ENCODE data around the gene FHL1.

FHL1 gene

DNA sequence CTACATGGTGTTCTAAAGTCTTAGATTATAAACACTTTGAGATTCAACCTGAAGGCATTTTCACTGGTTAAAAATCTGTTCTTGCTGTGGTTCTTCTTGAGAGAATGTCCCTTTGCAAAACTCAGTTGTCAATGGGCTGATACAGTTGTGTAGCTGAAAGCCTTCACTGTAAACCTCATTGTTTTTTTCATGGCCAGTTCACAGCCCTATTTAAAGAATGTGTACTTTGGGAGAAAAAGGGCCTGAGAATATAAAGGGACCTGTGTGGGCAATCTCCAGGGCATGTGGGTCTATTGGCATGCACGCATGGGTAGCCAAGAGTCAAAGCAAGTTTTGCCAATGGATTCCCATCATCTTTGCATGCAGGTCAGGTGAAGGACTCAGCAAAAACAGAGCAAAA lies 111.6 kb downstream of the FHL1 start:
- Histone ChIP-seq H3K9ac (ENCODE audit: low read depth, low read length) (no peak overlapping the region), H3K9me3 (ENCODE audit: insufficient read depth, low read depth, low read length) (no peaks in the 10 kb centered on the region), H3K27me3 (ENCODE audit: insufficient read depth, low read length) (no peaks in the 10 kb centered on the region), H3K4me1 (ENCODE audit: insufficient read depth, low read length) (no peaks in the 10 kb centered on the region), H3K27ac (ENCODE audit: low read depth, low read length) (no peak overlapping the region), H3K4me3 (ENCODE audit: low read length) (no peak overlapping the region), H3K36me3 (ENCODE audit: insufficient read depth, low read length) (no peaks in the 10 kb centered on the region)
- WGBS, result 97% methylated on average over 1 of the region's 1 CpG

GRCh38 chrX:136259543-136259942 lies 112.2 kb downstream of the FHL1 start:
- Histone ChIP-seq H3K4me1 (ENCODE audit: insufficient read depth, low read length) (no peaks in the 10 kb centered on the region), H3K27me3 (ENCODE audit: insufficient read depth, low read length) (no peaks in the 10 kb centered on the region), H3K4me3 (ENCODE audit: low read length) (no peak overlapping the region), H3K27ac (ENCODE audit: low read depth, low read length) (no peak overlapping the region), H3K9me3 (ENCODE audit: insufficient read depth, low read depth, low read length) (no peaks in the 10 kb centered on the region), H3K36me3 (ENCODE audit: insufficient read depth, low read length) (no peaks in the 10 kb centered on the region), H3K9ac (ENCODE audit: low read depth, low read length) (no peak overlapping the region)
- 63% methylated on average over 3 of the region's 4 CpGs for WGBS

DNA sequence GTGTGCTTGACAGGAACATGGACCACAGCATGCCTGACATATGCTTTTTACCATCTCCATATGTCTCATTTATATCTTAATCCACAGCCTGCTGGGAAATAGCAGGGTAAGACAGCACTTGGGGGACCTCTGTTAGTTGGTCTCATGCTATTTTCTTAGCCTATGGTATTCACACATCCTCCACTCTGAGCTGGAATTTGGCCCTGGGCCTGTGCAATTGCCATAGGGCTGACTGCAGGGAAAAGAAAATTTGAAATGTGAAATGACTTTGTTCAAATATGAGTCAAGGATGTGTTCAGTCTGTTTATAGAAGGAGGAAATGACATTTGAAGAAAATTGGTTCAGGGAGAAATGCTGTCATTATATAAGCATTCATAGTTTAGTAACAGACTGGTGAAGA lies 113.4 kb downstream of the FHL1 start:
- Histone ChIP-seq H3K27ac (ENCODE audit: low read depth, low read length) (no peak overlapping the region), H3K27me3 (ENCODE audit: insufficient read depth, low read length) (no peaks in the 10 kb centered on the region), H3K36me3 (ENCODE audit: insufficient read depth, low read length) (no peaks in the 10 kb centered on the region), H3K9me3 (ENCODE audit: insufficient read depth, low read depth, low read length) (no peaks in the 10 kb centered on the region), H3K4me1 (ENCODE audit: insufficient read depth, low read length) (no peaks in the 10 kb centered on the region), H3K9ac (ENCODE audit: low read depth, low read length) (no peak overlapping the region), H3K4me3 (ENCODE audit: low read length) (no peak overlapping the region)
